ENCODE measurements around the gene HYDIN.

Gene HYDIN

DNA sequence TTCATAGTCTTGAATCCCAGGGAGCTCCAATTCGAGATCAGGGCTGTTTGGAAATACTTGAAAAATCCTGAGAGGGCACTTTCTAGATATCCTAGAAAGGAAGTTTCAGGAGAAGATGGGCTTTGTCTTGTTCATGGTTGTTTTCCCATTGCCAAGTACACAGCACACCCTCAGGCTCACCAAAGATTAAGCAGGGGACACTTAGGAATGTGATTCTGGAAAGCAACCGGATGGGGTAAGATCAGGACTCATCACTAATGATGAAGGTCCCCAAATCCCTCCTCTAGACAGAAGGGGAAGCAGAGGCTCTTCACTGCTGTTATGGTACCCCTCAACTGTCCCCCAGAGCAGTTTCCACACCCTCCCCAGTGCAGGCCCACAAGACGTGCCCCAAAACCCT is 470.3 kb downstream of the HYDIN start:
- no peak for DNase-seq (ENCODE audit: low read depth)

DNA sequence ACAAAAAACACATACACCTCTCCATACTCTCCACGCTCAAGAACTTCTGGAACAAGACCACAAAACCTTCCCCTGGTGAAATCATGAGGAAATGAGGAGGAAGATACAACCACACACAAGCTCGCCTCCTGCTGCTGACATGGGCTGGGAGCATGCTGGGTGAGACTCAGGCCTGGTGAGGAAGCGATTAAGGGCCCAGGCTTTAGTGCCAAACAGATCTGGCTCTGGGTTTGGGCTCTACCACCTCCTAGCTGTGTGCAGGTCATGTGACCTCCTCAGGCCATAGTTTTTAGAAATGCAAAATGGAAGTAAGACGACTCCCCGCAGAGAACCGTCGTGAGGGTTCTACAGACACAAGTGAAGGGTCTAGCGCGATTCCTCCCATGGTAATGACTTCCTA is 470.9 kb downstream of the HYDIN start:
- DNase-seq (ENCODE audit: low read depth): no peak

DNA sequence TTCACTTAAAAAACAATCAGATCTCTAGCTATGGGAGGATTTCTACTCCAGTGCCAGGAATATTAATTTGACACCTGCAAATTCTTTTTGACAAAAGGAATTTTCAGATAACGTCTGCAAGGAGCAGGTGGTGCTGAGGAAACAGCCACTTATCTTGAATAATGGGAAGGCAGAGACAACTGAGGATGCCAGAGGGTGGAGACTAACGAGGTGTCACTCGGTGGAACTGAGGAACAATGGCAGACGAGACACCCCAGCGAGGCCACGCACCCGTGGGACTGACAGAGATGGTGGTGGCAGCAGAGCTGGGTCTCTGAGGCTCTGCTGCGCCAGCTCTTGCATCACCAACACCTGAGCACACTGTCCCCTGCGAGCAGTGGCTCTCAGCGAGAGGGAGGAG is 471.7 kb downstream of the HYDIN start:
- no peak for DNase-seq (ENCODE audit: low read depth)
